ENCODE data around the gene TRIM47.
"Not testable (repeated sequence)": the region's sequence is repeated elsewhere in the genome, so short reads cannot be mapped to it uniquely, and the experiment has no call there.

TRIM47 gene

GRCh38 chr17:75891022-75891604 lies 12.7 kb upstream of the TRIM47 start:
- Mint-ChIP-seq H3K4me1 (ENCODE audit: low read depth) (peaks cover 17% of the 10 kb centered on the region), H3K4me3 (no peak overlapping the region), H3K27ac (no peak overlapping the region), H3K36me3 (ENCODE audit: low read depth) (peaks cover 8% of the 10 kb centered on the region), H3K27me3 (ENCODE audit: low read depth) (no peaks in the 10 kb centered on the region), H3K9me3 (no peaks in the 10 kb centered on the region)

DNA sequence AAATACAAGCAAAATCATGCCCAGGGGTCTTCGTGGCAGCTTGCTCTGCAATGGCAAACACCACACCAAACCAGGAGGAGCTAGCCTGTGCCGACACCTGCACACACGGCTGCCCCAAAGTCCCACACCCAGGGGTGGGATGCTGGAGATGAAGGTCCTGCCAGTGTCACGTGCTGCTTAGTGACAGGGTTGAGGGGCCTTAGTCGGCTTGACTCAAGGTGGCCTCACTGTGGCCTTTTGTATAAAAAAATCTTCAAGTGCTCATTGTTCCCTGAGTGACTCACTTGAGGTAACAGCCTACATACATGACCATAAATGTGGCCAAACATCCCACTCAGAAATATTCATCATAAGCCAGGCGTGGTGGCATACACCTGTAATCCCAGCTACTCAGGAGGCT lies 11.1 kb upstream of the TRIM47 start:
- Mint-ChIP-seq H3K9me3 (no peaks in the 10 kb centered on the region), H3K27me3 (ENCODE audit: low read depth) (no peaks in the 10 kb centered on the region), H3K27ac (no peak overlapping the region), H3K4me1 (ENCODE audit: low read depth) (peaks cover 6% of the 10 kb centered on the region), H3K36me3 (ENCODE audit: low read depth) (peaks cover 5% of the 10 kb centered on the region), H3K4me3 (no peak overlapping the region)

- Mint-ChIP-seq H3K27ac (no peak overlapping the region), H3K27me3 (ENCODE audit: low read depth) (no peaks in the 10 kb centered on the region), H3K4me3 (no peak overlapping the region), H3K36me3 (ENCODE audit: low read depth) (peaks cover 2% of the 10 kb centered on the region), H3K4me1 (ENCODE audit: low read depth) (no peaks in the 10 kb centered on the region), H3K9me3 (no peaks in the 10 kb centered on the region)
These were observed 10.1 kb upstream of the TRIM47 start for GRCh38 chr17:75888484-75888883.

- H3K9me3 Mint-ChIP-seq; H3K4me3 Mint-ChIP-seq; H3K27ac Mint-ChIP-seq; H3K4me1 Mint-ChIP-seq (ENCODE audit: low read depth); H3K36me3 Mint-ChIP-seq (ENCODE audit: low read depth): not testable (repeated sequence)
- H3K27me3 Mint-ChIP-seq (ENCODE audit: low read depth), result peaks cover 11% of the 10 kb centered on the region
These were observed 7.5 kb upstream of the TRIM47 start for GRCh38 chr17:75885860-75886259.

GRCh38 chr17:75885431-75885830 lies 7.0 kb upstream of the TRIM47 start:
- Mint-ChIP-seq H3K27me3 (ENCODE audit: low read depth) (peaks cover 15% of the 10 kb centered on the region), H3K27ac (no peak overlapping the region), H3K36me3 (ENCODE audit: low read depth) (peaks cover 2% of the 10 kb centered on the region), H3K9me3 (no peaks in the 10 kb centered on the region), H3K4me1 (ENCODE audit: low read depth) (peaks cover 6% of the 10 kb centered on the region), H3K4me3 (no peak overlapping the region)

DNA sequence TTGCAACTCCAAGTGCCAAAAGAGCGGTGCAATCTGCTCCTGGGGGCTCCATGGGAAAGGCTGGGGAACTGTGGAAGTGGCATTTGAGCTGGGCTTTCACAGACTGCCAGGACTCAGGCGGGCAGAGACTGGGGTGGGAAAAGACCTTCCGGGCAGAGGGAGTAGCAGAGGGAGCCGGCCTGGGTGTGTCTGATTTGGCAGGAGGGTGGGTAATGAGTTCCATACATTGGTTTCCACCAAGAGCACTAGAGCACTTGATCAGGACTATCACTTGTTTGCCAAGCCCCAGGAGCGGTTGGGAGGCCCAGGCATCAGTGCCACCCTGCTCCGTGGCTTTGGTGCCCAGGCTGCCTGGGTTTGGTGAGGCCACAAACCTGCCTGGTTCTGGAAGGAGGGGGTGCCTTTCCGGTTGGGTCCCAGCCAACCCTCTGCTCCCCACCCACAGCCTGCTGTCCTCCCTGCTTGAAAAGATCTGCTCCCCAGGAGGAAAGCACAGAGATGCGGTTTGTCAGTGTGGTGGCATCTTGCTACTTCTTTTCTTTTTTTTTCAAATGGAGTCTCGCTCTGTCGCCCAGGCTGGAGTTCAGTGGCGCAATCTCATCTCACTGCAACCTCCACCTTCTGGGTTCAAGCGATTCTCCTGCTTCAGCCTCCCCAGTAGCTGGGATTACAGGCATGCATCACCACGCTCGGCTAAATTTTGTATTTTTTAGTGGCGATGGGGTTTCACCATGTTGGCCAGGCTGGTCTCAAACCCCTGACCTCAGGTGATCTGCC lies 3.5 kb upstream of the TRIM47 start:
- H3K27me3 Mint-ChIP-seq (ENCODE audit: low read depth), result peaks cover 21% of the 10 kb centered on the region
- H3K9me3 Mint-ChIP-seq, result no peaks in the 10 kb centered on the region
- no peak overlapping the region for H3K27ac Mint-ChIP-seq
- H3K4me1 Mint-ChIP-seq (ENCODE audit: low read depth), result peaks cover 18% of the 10 kb centered on the region
- no peak overlapping the region for H3K4me3 Mint-ChIP-seq
- peaks cover 2% of the 10 kb centered on the region for H3K36me3 Mint-ChIP-seq (ENCODE audit: low read depth)

GRCh38 chr17:75880266-75880665 lies 1.9 kb upstream of the TRIM47 start:
- Mint-ChIP-seq H3K27ac (peak overlapping the region; percentile 11), H3K4me1 (ENCODE audit: low read depth) (peaks cover 29% of the 10 kb centered on the region), H3K4me3 (peak overlapping the region; percentile 42), H3K27me3 (ENCODE audit: low read depth) (peaks cover 21% of the 10 kb centered on the region), H3K36me3 (ENCODE audit: low read depth) (peaks cover 6% of the 10 kb centered on the region), H3K9me3 (no peaks in the 10 kb centered on the region)

DNA sequence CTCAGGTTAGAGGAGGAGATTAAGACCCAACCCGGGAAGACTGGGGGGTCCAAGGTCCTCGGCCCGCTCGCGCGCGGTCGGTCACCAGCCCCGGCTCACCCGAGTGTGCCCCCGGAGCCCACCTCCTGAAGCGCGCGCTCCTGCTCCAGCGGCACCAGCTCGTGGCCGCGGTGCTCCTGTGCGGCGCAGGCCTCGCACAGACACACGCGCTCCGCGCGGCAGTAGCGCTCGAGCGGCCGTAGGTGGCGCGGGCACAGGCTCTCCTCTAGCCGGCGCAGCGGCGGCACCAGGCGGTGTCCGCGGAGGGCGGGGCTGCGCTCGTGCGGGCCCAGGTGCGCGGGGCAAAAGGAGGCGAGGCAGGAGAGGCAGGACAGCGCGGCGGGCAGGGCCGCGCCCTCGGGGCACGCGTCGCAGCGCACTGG lies 618 bp downstream of the TRIM47 start:
- H3K4me3 Mint-ChIP-seq, result peak overlapping the region; percentile 93

DNA sequence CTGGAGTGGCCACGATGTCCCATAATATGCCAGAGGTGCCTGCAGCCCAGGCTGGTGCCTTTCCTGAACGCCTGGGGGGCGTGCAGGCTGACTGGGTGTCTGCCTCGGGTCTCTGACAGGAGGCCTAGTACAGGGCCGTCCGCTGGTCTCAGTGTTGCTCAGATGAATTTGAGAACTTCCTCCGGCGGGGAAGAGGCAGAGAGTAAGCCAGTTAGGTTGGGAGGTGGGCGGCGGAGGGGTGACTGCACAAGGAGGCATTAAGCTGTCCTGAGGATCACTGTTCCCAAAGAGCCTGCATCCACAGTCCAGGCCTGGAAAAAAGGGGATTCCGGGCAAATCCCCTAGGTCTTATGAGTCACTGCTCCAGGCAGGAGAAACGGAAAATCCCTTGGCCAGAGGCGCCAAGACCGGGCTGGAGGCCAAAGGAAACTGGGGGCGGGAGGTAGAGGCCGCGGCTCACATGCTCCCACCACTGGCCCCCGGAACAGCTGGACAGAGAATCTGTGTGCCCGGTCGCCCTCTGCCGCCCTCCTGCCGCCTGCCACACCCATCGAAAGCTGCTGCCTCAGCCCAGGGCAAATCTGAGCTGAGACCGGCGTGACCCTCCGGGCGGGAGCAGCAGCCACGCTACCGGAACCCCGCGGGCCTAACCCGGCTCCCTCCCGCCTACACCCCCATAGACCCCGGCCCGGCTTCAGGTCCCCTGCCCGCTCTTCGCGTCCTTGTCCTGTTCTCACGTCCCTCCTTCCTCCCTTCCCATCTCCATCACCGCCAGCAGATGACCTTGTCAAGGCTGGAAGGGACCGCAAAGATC lies 1.2 kb downstream of the TRIM47 start:
- peaks cover 7% of the 10 kb centered on the region for H3K36me3 Mint-ChIP-seq (ENCODE audit: low read depth)
- H3K27ac Mint-ChIP-seq, result peak overlapping the region; percentile 96
- H3K9me3 Mint-ChIP-seq, result no peaks in the 10 kb centered on the region
- peaks cover 16% of the 10 kb centered on the region for H3K27me3 Mint-ChIP-seq (ENCODE audit: low read depth)
- peak overlapping the region; percentile 93 for H3K4me3 Mint-ChIP-seq
- peaks cover 35% of the 10 kb centered on the region for H3K4me1 Mint-ChIP-seq (ENCODE audit: low read depth)

More for the DNA sequence above, 618 bp downstream of the TRIM47 start:
- peaks cover 20% of the 10 kb centered on the region for H3K27me3 Mint-ChIP-seq (ENCODE audit: low read depth)
- peaks cover 31% of the 10 kb centered on the region for H3K4me1 Mint-ChIP-seq (ENCODE audit: low read depth)
- peak overlapping the region; percentile 96 for H3K27ac Mint-ChIP-seq
- H3K9me3 Mint-ChIP-seq, result no peaks in the 10 kb centered on the region
- peaks cover 7% of the 10 kb centered on the region for H3K36me3 Mint-ChIP-seq (ENCODE audit: low read depth)

DNA sequence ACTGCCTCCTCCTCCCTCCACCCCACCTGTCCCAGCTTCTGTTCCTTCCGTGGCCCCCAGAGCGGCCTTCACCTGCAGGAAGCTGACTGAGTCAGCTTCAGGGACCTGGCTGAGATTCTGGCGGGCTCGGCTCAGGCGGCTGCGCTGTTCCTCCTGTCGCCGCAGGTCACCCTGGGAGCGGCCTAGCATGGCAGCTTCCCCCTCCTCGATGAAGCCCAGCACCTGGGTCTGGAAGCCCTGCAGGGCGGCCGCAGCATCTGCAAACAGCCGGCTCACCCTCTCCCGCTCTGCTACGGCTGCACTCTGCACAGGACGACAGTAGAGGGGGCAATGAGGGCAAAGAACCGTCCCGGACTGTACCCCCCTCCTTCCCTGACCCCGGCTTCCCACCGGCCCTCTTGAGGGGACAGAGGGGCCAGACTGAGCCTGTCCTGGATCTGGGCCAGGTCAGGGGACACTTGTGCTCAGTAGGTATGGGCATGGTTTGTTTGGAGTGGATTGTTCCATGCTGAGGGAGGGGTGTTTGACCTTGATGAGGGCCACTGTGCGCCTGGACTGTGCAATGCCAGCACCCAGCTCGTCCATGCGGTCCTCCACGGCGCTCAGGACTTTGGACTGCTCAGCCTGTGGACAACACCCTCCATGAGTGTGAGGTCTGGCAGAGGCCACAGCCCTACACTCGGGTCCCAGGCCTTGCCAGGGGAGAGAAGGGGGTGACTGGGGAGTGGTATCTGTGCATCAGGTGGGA lies 2.0 kb downstream of the TRIM47 start:
- H3K4me3 Mint-ChIP-seq, result peak overlapping the region; percentile 93
- peak overlapping the region; percentile 96 for H3K27ac Mint-ChIP-seq
- peaks cover 7% of the 10 kb centered on the region for H3K36me3 Mint-ChIP-seq (ENCODE audit: low read depth)
- peaks cover 32% of the 10 kb centered on the region for H3K4me1 Mint-ChIP-seq (ENCODE audit: low read depth)
- H3K9me3 Mint-ChIP-seq, result no peaks in the 10 kb centered on the region
- peaks cover 10% of the 10 kb centered on the region for H3K27me3 Mint-ChIP-seq (ENCODE audit: low read depth)

- Mint-ChIP-seq H3K27ac (peak overlapping the region; percentile 96), H3K36me3 (ENCODE audit: low read depth) (peaks cover 7% of the 10 kb centered on the region), H3K9me3 (no peaks in the 10 kb centered on the region), H3K27me3 (ENCODE audit: low read depth) (peaks cover 10% of the 10 kb centered on the region), H3K4me3 (peak overlapping the region; percentile 93), H3K4me1 (ENCODE audit: low read depth) (peaks cover 32% of the 10 kb centered on the region)
These were observed 2.5 kb downstream of the TRIM47 start for GRCh38 chr17:75875940-75876189.

GRCh38 chr17:75875182-75875939 lies 3.0 kb downstream of the TRIM47 start:
- peak overlapping the region; percentile 96 for H3K27ac Mint-ChIP-seq
- H3K4me3 Mint-ChIP-seq, result peak overlapping the region; percentile 21
- peaks cover 5% of the 10 kb centered on the region for H3K27me3 Mint-ChIP-seq (ENCODE audit: low read depth)
- peaks cover 7% of the 10 kb centered on the region for H3K36me3 Mint-ChIP-seq (ENCODE audit: low read depth)
- peaks cover 35% of the 10 kb centered on the region for H3K4me1 Mint-ChIP-seq (ENCODE audit: low read depth)
- H3K9me3 Mint-ChIP-seq, result no peaks in the 10 kb centered on the region

- Mint-ChIP-seq H3K4me3 (no peak overlapping the region), H3K27me3 (ENCODE audit: low read depth) (no peaks in the 10 kb centered on the region), H3K36me3 (ENCODE audit: low read depth) (peaks cover 7% of the 10 kb centered on the region), H3K4me1 (ENCODE audit: low read depth) (peaks cover 35% of the 10 kb centered on the region), H3K27ac (no peak overlapping the region), H3K9me3 (no peaks in the 10 kb centered on the region)
These were observed 3.8 kb downstream of the TRIM47 start for GRCh38 chr17:75874323-75875181.
